ENCODE measurements around the gene SRCIN1.

DNA sequence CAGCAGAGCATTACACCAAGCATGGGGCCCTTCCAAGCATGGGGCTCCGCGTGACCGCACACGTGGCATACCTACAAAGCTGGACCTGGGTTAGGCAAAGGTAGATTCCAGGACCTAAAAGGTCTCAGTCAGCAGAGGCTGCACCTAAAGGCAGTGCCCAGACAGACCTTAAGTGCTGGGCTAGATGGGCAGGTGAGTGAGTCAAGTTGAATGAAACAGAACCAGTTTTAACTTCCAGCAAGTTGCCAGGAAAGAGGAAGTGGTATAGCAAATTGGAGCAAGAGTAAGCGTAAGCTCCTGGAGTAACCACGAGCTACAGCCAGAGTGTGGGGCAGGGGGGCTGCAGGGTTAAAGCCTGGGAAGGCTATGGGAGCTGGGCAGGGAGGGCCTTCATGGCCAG lies 49.5 kb downstream of the SRCIN1 start:
- TF ChIP-seq, protein P1, sequence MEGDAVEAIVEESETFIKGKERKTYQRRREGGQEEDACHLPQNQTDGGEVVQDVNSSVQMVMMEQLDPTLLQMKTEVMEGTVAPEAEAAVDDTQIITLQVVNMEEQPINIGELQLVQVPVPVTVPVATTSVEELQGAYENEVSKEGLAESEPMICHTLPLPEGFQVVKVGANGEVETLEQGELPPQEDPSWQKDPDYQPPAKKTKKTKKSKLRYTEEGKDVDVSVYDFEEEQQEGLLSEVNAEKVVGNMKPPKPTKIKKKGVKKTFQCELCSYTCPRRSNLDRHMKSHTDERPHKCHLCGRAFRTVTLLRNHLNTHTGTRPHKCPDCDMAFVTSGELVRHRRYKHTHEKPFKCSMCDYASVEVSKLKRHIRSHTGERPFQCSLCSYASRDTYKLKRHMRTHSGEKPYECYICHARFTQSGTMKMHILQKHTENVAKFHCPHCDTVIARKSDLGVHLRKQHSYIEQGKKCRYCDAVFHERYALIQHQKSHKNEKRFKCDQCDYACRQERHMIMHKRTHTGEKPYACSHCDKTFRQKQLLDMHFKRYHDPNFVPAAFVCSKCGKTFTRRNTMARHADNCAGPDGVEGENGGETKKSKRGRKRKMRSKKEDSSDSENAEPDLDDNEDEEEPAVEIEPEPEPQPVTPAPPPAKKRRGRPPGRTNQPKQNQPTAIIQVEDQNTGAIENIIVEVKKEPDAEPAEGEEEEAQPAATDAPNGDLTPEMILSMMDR (IDR thresholded peaks at IDR 0.05) = no peak
- no peak for TF ChIP-seq POLR2A (IDR thresholded peaks at IDR 0.05)
